ENCODE results near the gene PDK3.

DNA sequence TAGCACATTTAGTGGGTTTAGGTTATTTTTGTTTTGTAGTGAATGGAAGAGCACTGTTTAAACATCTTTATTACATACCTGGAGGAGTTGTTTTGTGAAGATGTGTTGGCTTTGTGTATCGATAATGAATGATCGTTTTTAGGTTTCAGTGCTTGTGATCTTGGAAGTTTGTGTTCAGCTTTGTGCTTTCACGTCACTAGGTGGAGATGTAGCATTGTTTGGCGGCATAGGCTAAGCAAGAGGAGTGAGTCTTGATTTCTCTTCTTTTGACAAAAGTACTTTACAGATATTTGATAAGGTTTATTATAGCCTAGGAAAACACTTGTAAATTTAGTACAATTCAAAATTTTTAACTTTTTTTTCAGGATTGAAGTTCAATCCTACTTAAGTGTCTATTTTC lies 50.4 kb downstream of the PDK3 start:
- TF ChIP-seq FOSL2 (IDR thresholded peaks at IDR 0.05; ENCODE audit: borderline replicate concordance, low read depth) (no peak), CHD2 (IDR thresholded peaks at IDR 0.05; ENCODE audit: low read length, partially characterized antibody) (no peak), TEAD4 (IDR thresholded peaks at IDR 0.05; ENCODE audit: borderline replicate concordance, insufficient read depth) (no peak), RCOR1 (IDR thresholded peaks at IDR 0.05; ENCODE audit: low read length) (no peak), RFX5 (IDR thresholded peaks at IDR 0.05; ENCODE audit: low read length) (no peak), EZH2phosphoT487 (IDR thresholded peaks at IDR 0.05; ENCODE audit: borderline replicate concordance, low read depth) (no peak), NFIC (IDR thresholded peaks at IDR 0.05; ENCODE audit: borderline replicate concordance) (no peak)
- TF ChIP-seq, protein P1, sequence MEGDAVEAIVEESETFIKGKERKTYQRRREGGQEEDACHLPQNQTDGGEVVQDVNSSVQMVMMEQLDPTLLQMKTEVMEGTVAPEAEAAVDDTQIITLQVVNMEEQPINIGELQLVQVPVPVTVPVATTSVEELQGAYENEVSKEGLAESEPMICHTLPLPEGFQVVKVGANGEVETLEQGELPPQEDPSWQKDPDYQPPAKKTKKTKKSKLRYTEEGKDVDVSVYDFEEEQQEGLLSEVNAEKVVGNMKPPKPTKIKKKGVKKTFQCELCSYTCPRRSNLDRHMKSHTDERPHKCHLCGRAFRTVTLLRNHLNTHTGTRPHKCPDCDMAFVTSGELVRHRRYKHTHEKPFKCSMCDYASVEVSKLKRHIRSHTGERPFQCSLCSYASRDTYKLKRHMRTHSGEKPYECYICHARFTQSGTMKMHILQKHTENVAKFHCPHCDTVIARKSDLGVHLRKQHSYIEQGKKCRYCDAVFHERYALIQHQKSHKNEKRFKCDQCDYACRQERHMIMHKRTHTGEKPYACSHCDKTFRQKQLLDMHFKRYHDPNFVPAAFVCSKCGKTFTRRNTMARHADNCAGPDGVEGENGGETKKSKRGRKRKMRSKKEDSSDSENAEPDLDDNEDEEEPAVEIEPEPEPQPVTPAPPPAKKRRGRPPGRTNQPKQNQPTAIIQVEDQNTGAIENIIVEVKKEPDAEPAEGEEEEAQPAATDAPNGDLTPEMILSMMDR (IDR thresholded peaks at IDR 0.05), result peak; percentile 33; the same call in 1 of the 2 replicates
- TF ChIP-seq, protein P2, sequence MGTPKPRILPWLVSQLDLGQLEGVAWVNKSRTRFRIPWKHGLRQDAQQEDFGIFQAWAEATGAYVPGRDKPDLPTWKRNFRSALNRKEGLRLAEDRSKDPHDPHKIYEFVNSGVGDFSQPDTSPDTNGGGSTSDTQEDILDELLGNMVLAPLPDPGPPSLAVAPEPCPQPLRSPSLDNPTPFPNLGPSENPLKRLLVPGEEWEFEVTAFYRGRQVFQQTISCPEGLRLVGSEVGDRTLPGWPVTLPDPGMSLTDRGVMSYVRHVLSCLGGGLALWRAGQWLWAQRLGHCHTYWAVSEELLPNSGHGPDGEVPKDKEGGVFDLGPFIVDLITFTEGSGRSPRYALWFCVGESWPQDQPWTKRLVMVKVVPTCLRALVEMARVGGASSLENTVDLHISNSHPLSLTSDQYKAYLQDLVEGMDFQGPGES (IDR thresholded peaks at IDR 0.05; ENCODE audit: low read depth, low read length), result no peak
- TF ChIP-seq, protein P3, sequence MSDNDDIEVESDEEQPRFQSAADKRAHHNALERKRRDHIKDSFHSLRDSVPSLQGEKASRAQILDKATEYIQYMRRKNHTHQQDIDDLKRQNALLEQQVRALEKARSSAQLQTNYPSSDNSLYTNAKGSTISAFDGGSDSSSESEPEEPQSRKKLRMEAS (IDR thresholded peaks at IDR 0.05; ENCODE audit: low read depth), result no peak

All from SK-N-SH (cell line).